GM15510 (cell line): ENCODE measurements around the gene FIZ1.

ENCODE experiments used
- POLR2A ChIP-seq: IDR thresholded peaks from 3 replicates; pipeline ENCODE4 v1.6.1; 2011; ENCODE audit warnings: borderline replicate concordance; ENCODE audit not compliant: insufficient read length; ENCODE audit errors: extremely low read depth

The FIZ1 gene

DNA sequence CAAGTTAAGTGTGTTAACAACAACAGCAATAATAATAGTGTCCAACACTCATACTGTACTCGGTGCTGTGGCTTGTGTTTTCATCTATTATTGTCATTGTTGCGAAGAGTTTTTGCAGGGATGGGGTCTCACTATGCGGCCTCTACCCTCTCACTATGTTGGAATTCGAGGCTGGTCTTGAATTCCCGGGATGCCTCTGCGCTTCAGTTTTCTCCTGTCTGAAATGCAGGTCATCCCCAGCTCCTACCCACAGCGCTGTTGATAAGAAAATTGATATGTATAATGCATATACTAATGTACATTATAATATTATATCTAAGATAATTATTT lies 49.0 kb downstream of the FIZ1 start:
- no peak for TF ChIP-seq POLR2A

DNA sequence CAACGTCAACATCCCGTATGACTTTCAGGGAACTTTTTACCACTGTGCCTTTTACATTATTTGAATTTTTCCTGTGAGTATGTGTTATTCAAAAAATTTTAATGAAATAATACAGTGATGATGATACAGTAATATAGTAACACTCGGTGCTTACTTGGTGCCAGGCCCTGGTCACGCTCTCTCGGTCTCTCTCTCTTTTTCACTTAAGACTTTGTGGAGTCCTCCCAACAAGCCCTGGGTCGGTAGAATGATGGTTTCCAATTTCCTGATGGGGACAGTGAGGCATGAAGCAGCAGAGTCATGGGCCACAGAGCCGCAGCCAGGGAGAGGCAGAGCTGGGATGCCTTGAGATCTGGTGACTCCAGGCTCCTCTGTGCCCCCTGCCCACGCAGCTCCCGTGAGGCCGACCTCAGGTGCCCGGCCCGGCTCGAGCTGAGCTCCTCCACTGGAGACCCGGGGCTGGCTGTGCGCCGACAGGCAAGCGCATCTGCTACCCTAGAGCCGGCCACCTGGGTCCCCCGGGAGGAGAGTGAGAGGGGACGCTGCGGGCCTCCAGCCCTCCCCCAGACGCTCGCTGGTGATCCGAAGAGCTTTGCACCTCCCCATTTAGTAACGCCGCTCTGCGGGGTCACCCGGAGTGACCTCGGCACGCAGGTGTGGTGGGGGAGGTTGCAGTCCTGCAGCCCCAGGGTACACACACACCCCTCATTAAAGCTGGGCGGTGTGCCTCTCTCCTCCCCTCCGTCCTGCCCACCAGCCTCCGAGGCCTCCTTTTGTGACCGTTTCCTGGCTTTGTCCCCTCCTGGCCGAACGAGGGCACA lies 49.6 kb downstream of the FIZ1 start:
- no peak for TF ChIP-seq POLR2A

DNA sequence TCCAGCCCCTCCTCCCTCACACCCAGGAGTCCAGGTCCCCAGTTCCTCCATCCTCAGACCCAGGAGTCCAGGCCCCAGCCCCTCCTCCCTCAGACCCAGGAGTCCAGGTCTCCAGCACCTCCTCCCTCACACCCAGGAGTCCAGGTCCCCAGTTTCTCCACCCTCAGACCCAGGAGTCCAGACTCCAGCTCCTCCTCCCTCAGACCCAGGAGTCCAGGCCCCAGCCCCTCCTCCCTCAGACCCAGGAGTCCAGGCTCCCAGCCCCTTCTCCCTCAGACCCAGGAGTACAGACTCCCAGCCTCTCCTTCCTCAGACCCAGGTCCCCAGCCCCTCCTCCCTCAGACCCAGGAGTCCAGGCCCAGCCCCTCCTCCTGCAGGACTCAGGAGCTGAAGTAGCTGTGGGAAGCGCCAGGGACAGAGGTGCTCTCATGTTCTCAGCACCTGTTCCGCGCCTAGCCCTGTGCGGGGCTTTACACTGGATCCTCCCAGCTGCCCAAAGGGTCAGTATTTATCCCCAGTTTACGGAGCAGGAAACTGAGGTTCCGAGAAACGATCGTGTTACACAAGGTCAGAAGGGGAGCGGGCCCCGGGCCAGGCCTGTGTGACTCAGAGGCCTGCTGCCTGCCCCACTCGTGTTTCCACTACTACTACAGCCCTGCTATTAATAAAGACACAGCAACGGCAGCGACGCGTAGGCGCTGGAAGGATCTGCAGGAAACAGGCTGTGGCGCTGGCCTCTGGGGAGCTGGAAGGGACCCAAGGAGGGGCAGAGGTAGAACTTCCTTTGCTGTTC lies 52.3 kb downstream of the FIZ1 start:
- TF ChIP-seq POLR2A: no peak

GRCh38 chr19:55546011-55546410 lies 53.3 kb downstream of the FIZ1 start:
- no peak for TF ChIP-seq POLR2A

DNA sequence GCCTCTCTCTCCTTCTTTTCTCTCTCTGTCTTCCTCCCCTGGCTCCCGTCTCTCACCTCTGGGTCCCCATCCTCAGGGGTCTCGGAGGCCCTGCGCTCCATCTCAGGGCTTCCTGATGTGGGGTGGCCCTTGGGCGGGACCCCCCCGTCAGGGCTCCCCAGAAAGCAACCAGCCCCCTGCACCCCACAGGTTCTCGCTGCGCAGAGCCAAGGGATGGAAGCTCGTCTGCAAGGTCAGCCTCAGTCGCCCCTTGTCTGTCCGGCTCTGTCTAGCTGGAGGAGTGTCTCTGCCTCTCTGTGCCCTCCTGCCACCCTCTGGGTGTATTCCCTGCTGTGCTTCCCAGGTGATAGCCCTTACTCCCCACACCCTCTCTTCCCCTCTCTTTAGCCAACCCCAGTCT lies 53.9 kb downstream of the FIZ1 start, which contains the start of gene SBK3:
Gene SBK3, minus strand, starts transcription at position 101 of the 400 bp plus-strand sequence. Its CDS starts 0 bp downstream, at position 101.
- no peak for TF ChIP-seq POLR2A

DNA sequence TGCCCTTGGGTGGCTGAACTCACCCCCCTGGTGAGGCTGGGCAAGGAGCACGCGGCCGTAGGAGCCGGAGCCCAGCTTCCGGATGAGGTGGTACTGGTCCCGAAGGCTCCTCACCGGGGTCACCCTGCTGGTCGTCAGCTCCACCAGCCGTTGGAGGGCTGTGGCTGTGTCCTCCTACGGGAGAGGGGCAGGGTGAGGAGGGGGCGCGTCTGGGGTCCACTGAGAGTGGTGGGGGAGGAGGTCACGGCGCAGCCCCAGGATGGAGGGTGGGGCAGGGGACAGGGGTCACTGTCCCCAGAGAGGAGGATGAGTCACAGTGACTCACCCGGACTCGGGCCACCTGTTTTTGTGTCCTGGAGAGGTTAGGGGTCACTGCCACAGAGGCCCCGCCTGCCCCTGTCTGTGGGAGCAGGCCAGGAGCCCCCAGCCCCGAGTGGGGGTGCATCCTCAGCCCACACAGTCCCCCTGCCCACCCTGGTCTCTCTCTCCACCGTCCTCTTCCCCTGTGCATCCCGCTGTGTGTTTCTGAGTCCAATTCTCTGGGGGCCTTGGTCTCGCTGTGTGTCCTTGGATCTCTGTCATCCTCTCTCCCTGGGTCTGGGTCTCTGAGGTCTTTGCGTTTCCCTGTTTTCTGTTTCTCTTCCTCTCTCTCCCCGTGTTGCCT lies 54.4 kb downstream of the FIZ1 start:
- no peak for TF ChIP-seq POLR2A

DNA sequence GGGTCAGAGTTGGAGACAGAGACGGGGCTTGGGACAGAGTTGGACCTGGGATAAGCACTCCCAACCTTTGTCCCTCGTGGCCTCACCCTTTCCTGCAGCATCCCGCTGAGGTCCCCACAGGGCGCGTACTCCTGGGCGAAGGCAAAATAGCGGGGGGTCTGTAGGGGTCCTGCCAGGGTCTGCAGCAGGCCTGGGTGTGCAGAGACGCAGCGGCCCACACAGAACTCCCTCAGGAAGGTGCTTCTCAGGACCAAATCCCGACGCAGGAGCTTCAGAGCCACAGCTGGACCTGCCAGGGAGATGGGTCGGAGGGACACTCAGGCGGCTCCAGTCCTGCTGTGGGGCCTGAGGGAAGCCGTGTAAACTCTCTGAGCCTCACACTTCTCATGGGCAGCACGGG lies 55.3 kb downstream of the FIZ1 start:
- TF ChIP-seq POLR2A: no peak

- TF ChIP-seq POLR2A: no peak
These were observed 55.8 kb downstream of the FIZ1 start for GRCh38 chr19:55543567-55543966.

DNA sequence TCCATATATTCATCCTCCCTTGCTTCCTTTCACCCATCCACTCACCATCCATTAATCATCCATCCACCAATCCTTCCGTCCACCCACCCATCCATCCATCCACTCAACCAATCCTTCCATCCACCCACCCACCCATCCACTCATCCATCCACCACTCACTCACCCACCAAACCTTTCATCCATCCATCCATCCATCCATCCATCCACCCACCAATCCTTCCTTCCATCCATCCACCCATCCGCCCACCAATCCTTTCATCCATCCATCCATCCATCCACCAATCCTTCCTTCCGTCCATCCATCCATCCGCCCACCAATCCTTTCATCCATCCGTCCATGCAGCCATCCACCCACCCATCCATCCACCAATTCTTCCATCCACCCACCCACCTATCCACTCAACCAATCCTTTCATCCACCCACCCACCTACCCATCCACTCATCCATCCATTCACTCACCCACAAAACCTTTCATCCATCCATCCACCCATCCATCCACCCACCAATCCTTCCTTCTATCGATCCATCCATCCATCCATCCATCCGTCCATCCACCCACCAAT lies 56.9 kb downstream of the FIZ1 start:
- TF ChIP-seq POLR2A: no peak
